GM18873 (cell line): Measurements from ENCODE around the gene EXOSC10.
"Not testable (repeated sequence)": the region's sequence is repeated elsewhere in the genome, so short reads cannot be mapped to it uniquely, and the experiment has no call there.

ENCODE experiments used
- ATAC-seq: cut with Tn5 transposase; IDR thresholded peaks from one replicate; pipeline ENCODE4 v1.9.1; 2021; ENCODE audit warnings: mild to moderate bottlenecking, moderate library complexity, moderate number of reproducible peaks; ENCODE audit not compliant: unreplicated experiment, low FRiP score

Gene EXOSC10

DNA sequence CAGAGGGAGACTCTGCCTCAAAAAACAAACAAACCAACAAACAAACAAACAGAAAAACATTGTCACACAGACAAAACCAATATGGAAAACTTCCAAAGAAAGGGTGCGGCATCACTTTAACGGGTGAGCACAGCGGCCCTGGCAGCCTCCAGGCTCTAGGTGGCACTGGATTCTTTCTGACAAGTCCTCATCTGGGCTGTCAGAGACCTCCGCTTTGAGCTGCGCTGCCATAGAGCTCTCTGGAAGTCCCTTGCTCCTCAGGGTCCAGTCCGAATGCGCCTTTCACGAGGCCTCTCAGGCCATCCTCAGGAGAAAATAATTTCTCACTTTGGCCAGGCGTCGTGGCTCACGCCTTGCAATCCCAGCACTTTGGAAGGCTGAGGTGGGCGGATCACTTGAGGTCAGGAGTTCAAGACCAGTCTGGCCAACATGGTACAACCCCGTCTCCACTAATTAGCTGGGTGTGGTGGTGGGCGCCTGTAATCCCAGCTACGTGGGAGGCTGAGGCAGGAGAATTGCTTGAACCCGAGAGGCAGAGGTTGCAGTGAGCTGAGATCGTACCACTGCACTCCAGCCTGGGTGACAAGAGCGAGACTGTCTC is 35.6 kb downstream of the EXOSC10 start:
- not testable (repeated sequence) for ATAC-seq

DNA sequence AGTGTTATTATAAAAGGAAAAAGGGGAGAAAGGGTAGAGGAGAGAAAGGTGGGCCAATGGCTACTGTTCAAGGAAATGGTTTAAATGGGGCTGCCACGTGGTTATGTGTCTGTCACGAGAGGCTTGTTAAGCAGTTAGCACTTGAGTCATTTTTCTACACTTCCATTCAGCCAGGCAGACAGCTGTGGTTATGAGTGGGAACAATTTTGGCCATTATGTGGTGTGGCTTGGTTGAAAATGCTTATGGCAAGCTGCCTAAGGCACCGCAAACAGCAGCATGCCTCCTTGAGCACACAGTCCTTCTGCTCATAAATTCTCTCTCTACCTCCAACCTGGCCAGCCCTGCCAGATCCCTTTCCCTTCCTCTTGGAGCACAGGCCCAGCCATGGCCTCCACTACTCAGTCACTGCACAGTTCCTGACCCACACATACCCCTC is 36.7 kb downstream of the EXOSC10 start:
- no peak for ATAC-seq

DNA sequence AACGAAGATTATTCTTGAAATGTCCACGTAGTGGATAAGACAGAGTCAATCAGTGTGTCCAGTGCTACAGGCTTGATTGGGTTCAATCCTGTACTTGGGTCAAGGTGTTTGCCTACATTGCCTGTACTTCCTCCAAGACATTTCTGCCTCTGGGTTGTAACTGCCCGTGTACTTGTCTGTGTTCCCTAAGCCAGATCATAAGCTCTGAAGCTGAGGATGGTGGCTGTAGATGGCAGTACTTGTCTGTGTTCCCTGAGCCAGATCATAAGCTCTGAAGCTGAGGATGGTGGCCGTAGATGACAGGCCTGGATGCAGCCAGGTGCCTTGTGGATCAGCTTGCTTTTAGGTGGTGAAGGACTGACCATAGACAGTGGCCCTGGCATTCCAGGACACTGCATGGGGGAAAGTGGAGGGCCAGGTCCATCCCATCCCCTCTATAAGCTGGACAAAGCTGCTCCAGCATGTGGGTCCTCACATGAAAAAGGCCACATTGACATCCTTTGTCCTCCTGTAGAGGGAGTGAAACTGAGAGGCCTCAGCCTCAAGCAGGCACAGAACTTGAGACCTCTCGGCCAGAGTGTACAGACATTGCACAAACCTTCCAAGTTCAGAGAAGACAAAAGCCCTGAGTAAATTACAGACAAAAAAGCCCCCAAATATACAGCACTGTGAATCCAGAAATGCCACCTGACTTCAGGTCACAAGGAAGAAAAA is 37.9 kb downstream of the EXOSC10 start:
- ATAC-seq, result no peak

DNA sequence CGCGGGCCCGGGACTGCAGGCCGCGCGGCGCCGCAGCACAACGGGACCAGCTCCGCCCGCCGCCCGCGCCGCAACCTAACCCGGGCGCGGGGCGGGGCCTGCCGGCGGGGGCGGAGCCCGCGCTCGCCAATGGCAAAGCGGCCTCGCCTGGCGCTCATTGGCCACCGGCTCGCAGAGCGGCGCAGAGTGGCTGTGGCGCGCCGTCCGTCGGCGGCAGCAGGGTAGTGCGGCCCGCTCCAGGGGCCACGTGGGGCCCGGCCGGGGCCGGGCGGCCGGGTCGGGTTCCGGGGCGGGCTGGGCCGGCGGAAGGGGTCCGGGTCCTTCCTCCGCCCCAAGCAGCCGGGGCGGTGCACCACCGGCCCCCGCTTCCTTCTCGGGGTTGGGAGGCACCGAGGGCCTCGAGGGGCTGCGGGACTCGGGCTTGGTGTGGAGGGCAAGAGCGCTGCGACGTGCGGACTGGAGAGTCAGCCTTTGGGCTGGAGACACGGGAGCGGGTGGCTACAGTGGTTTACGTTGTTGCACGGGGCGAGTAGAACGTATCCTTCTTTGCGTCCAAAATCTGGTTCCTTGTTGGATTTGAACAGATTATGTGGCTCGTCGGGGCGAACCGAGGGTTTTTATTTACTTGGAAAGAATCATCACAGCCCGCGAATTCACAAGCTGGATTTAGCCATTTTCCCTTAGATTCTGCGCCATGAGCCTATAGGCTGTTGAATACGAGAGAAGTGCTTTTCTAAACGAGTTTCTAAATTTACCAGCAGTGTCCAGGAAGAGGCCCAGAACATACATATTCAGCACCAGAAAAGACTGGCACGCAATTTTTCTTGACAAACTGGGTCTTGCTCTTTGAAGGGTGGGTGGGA is 39.5 kb downstream of the EXOSC10 start, which contains the start of gene SRM:
SRM (minus strand) TSS at position 51 of the 863 bp plus-strand sequence. CDS start 75 bp downstream, outside the sequence.
- peak; percentile 72 for ATAC-seq

DNA sequence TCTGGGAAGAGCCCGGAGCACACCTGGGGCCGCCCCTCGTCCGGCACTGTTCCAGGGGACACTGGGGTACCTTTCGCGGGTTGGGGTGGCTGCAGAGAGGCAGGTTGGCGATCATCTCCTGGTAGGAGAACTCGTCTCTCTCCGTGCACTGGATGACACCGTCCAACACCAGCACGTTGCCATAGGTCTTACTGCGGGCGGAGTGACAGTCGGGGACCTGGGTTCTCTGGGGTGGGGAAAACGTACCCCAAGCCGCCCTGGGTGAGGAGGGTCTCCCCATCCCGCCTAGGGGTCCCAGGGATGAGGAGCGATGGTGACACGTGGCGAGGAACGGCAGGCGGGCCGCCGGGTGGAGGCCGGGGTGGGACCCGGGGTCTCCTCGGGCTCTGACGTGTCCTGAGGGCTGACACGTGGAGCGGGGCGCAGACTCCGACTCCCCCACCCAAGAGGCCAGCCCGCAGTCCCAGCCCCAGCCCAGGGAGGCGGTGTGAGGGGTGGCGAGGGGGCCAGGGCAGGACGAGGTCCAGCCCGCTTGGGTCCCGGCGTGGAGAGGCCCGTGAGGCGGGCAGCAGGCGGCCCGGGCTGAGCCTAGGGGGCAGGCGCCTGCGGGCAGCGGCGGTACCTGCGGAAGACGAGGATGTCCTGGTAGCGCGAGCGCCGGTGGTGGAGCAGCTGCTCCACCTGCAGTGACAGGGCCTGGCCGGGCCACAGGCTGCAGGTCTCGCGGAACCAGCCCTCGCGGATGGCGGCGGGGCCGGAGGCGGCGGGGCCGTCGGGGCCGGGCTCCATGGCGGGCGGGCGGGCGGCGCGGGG is 40.3 kb downstream of the EXOSC10 start:
- peak; percentile 19 for ATAC-seq

DNA sequence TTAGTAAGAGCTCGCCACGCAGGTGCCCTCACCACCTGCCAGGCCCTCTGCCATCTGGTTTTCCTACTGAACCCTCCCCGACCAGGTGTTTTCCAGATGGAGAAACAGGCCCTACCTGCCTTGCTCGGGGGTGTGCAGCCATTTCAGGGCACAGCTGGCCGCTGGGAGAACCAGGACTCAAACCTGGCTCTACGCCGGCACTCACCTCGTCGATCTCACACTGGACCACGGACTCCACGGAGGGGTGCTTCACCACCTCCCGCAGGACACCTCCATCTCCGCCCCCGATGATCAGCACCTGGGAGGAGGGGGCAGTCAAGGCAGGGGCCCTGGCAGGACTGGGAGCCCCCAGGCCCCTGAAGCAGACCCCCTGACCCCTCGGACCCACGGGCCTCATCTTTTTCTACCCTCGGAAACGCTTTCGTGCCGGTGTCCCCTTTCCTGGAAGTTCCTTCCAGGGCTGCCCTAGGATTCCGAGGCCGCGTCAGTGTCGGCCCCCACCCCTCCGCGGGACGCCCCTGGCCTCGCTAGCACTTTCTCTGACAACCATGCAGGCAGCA is 41.0 kb downstream of the EXOSC10 start:
- ATAC-seq, result no peak

DNA sequence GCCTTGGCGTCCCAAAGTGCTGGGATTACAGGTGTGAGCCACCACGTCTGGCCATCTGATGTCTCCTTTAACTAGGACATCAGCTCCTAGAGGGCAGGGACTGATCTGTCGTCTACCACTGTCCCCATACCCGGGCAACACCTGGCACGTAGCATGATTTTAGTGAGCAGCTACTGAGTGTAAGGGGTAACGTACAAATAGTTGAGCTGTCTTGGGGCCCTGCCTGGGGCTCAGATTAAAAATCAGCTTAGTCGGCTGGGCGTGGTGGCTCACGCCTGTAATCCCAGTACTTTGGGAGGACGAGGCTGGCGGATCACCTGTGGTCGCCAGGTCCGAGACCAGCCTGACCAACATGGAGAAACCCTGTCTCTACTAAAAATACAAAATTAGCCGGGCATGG is 41.6 kb downstream of the EXOSC10 start:
- no peak for ATAC-seq

DNA sequence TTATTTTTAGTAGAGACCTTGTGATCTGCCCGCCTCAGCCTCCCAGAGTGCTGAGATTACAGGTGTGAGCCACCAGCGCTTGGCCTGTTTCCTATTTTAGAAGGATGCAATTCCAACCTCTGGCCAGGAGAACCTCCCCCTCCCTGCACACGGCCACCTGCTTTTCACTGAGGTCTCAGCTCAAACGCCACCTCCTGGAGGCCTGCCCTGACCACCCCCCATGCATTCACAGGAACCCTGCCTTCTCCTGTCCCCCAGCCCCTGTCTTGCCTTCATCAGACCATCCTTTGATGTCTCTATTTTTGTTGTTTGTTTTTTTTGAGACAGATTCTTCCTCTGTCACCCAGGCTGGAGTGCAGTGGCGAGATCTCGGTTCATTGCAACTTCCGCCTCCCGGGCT is 42.2 kb downstream of the EXOSC10 start:
- ATAC-seq, result no peak

DNA sequence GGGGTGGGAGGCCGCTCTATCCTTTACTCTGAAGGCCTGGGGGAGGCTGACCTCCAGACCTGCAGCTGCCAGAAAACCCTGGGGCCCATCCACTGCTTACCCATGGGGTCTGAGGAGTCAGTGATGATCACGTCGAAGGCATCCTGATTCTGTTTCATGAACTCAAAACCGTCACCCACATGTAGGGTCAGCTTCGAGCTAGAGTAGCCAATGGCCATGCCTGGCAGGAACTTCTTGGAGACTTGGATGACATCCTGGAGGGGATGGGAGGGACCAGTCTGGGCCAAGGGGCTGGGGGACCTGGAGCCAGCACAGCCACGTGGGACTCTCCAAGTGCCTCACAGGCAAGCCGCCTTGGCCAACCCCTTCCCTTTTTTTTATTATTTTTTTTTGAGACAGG is 43.2 kb downstream of the EXOSC10 start:
- ATAC-seq, result no peak

DNA sequence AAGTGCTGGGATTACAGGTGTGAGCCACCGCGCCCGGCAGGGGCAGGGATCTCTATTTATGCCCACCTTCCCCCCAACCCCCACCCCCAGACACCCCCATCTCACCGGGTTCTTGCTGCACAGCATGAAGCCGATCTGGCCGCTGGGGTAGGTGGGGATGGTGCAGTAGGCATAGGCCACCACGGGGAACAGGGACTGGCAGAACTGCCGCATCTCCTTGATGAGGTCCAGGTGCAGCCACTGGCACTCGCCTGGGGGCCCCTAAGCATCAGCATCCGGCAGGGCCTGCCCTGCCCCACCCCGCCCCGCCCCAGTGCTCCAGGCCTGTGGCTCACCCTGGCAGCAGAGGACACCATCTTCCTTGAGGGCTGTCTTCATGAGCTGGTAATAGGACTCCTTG is 44.0 kb downstream of the EXOSC10 start:
- ATAC-seq, result no peak

DNA sequence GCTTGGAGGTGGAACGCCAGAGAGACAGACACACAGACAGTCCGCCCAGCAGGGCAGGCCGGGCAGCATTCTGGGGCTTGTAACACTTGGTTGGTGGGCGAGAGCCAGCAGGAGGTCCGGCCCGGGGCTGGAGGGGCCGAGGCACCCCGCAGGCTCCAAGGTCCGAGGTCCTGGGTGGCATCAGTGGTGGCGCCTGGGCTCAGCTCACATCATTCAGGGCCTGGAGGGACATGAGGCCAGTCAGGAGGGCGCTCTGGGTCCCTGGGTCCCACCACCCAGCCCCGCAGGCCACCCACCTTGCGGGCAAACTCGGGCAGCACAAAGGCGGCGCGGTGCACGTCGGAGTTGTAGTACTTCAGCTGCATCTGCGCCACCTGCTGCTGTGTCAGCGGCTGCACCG is 45.0 kb downstream of the EXOSC10 start:
- no peak for ATAC-seq

DNA sequence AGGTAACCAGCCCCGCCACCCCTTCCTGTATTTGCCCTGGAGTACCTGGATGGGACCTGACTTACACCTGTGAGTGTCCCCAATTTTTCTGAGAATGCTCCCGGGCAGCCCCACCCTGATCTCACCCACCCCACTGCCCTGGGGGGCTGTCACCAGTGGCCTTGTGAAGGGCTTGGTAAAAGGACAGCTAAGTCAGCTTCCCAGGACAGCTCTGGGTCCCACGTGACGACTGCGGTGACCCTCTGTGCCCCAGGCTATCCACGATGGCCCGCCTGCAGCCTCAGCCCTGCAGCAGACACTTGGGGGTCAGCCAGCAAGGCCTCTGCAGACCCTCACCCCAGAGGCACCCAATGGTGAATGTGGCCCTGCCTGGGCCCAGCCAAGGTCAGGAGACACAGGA is 45.5 kb downstream of the EXOSC10 start:
- ATAC-seq, result no peak

DNA sequence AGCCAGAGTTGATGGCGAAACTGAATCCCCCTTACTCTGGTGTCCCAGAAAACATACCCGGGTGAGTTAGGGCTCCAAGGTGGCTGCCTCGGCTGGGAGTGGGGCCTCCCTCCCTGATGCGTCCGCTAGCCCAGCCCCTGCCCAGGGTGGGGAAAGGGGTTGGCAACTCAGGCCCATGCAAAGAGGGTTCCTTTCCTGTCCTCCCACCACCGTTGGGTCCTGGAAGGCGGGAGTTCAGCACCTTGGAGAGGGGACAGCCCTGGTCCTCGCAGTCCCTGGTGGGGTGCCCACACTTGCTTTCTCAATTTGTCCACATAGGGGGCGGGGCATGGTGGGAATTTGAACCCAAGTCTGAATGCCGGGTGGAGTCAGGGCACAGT is 45.9 kb downstream of the EXOSC10 start:
- ATAC-seq, result no peak

DNA sequence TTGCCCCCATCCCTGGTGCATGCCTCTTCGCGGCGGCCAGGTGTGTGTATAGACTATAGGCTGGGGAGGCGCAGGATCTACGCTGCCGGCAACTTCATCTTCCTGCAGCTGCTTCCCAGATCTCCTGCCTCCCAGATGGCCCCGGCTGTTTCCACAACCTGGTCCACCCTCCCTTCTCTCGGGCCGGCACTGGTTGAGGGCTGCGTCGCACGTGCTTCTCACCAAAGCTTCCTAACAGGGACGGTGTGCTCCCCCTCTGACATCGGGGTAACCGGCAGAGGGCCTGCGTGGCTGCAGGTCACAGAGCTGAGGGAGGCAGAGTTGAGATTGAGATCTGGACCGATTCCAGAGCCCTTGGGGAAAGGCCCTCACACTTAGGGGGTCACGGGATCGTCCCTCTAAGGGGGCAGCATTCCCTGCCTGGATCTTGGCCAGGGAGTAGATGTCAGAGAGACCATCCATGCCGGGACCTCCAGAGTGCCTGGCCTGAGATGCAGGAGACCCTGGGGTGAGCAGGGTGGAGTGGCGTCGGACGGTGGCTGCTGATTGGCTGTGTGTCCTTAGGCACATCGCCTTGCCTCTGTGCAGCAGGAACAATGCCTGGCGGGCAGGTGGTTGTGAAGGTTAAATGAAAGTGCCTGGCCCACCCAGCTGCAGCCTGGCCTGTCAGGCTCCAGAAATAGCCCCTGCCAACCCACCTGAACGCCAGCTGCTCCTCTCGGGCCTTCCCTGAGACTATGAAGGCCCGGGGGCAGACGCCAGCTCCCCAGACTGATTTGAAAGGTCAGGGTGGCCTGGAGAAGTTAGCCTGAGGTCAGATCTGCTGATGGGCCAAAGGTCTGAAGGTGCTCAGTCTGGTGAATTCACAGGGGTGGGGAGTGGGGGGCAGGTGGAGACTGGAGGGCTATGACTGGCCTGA is 46.6 kb downstream of the EXOSC10 start:
- no peak for ATAC-seq

DNA sequence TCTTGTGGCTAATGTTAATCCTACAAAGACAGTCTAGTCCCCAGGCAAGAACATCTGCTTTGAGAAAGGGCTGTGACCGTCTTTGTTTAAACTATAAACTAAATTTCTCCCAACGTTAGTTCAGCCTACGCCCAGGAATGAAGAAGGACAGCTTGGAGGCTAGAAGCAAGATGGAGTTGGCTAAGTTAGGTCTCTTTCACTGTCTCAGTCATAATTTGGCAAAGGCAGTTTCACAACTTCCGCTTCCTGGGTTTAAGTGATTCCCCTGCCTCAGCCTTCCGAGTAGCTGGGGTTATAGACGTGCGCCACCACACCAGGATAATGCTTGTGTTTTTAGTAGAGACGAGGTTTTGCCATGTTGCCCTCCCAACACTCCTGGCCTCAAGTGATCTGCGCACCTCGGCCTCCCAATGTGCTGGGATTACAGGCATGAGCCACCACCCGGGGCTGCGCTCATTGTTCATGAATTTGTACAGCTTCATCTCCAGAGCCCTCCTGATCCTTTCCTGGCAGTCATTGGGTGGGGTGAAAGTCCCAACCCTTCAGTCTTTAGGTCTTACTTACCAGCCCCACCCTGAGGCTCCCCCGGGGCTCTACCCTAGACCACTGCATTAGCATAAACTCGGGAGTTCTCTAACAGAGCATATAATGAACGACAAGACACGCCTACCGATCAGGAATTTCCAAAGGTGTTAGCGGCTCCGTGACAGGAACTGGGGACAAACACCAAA is 47.7 kb downstream of the EXOSC10 start:
- ATAC-seq, result no peak

DNA sequence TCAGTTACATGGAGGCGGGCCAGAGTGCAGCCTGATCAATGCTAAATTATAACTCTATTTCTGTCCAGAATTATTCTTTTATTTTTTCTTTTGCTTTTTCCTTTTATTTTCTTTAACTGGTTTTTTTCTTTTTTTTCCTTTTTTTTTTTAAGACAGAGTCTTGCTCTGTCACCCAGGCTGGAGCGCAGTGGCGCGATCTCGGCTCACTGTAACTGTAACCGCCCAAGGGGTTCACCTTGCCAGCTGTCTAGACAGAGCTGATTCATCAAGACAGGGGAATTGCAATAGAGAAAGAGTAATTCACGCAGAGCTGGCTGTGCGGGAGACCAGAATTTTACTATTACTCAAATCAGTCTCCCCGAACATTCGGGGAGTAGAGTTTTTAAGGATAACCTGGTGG is 48.5 kb downstream of the EXOSC10 start:
- not testable (repeated sequence) for ATAC-seq

DNA sequence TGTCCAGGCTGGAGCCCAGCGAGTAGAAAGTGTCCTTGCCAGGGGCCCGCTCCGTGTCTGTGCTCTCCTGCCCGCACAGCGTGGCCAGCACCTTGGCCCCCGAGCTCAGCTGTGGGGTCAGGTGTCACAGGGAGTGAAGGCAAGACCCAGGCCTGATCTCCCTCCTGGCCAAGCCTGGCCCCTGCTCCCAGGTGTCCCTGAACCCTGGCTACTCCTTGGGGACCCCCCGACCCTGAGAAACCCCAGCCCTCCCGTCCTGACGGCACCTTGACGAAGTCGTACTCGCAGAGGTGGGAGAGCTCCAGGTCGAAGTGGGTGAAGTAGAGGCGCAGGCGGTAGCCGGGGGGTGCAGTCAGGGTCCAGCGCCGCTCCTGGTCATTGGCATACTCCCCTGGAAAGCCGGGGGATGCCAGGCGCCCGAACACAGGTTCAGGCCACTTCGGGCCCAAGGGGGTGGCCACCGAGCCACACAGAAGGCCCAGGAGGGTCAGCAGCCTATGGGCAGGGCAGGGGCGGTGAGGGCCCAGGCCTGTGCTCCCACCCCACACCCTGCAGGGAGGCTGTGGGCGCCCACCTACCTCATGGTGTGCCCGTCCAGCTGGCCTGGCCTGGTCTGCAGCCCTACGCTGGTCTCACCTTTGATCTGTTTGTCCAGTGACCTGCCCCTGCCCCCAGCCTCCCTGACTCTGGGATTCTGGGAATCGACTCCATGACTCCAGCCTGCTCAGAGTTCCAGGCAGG is 52.9 kb downstream of the EXOSC10 start, which contains the start of gene MASP2:
MASP2 (minus strand) TSS at position 615 of the 741 bp plus-strand sequence; CDS start at position 583, 32 bp downstream.
- no peak for ATAC-seq

DNA sequence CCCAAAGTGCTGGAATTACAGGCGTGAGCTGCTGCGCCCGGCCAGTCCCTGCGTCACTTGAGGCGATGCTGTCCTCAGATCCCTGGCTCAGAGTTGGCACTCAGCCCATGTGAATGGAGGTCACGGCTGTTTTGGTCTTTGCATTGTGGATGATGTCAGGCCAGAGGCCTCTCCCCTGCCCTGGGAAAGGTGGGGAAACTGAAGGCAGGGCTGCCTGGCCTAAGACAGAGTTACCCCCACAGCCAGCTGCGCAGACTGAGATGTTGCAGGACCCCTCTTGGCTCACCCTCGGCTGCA is 53.5 kb downstream of the EXOSC10 start:
- ATAC-seq, result no peak
